Keratinocyte (primary cell): ENCODE measurements around the gene IGF1R. TPM values are rescaled to one million over a fixed set of nuclear protein-coding genes. Genes with fewer than 3 reads are reported as not detected.

Experiments used
- DNase-seq: peaks from one replicate; pipeline ENCODE4 v3.0.0-alpha.2; 2011; ENCODE audit warnings: low read depth, missing footprints, low spot score
- FAIRE-seq: peaks from 2 replicates; lab custom pipeline; 2011; peaks lifted over from hg19 to GRCh38; lab: Jason Lieb, UNC
- H2AFZ ChIP-seq: 2 replicates; pipeline ENCODE4 v1.6.0; 2012; ENCODE audit warnings: low read length, control low read depth, inconsistent platforms; ENCODE audit not compliant: control insufficient read depth
- H3K27ac ChIP-seq: 2 replicates; pipeline ENCODE4 v1.5.1; 2011; ENCODE audit warnings: low read length; ENCODE audit not compliant: control insufficient read depth, insufficient read depth
- H3K27me3 ChIP-seq: 3 replicates; pipeline ENCODE4 v1.6.0; 2011; ENCODE audit warnings: low read length; ENCODE audit not compliant: control insufficient read depth, insufficient read depth; ENCODE audit errors: extremely low read depth
- H3K36me3 ChIP-seq, 2 experiments: 2 replicates in 1 of 2; 3 replicates in 1 of 2; pipeline ENCODE4 v1.5.1; 2011; ENCODE audit warnings: low read length in 2 of 2, mild to moderate bottlenecking in 1 of 2; ENCODE audit not compliant: control insufficient read depth in 2 of 2, insufficient read depth in 2 of 2; ENCODE audit errors: extremely low read depth in 1 of 2
- H3K4me1 ChIP-seq: 3 replicates; pipeline ENCODE4 v1.5.1; 2011; ENCODE audit warnings: low read length; ENCODE audit not compliant: control insufficient read depth, insufficient read depth; ENCODE audit errors: extremely low read depth
- H3K4me2 ChIP-seq: 3 replicates; pipeline ENCODE4 v1.6.0; 2011; ENCODE audit warnings: low read depth, low read length; ENCODE audit not compliant: control insufficient read depth, insufficient read depth; ENCODE audit errors: extremely low read depth
- H3K4me3 ChIP-seq, 3 experiments: fragments of 200-600 bp in 1 of 3; sonication (generic) in 1 of 3; 2 replicates in 2 of 3; 3 replicates in 1 of 3; pipeline ENCODE4 v1.5.1; 2011 to 2016; ENCODE audit warnings: low read length in 3 of 3, mild to moderate bottlenecking in 3 of 3, control low read depth in 2 of 3, inconsistent platforms in 1 of 3, low read depth in 1 of 3, mixed read lengths in 1 of 3, mixed run types in 1 of 3, moderate library complexity in 1 of 3; ENCODE audit not compliant: control insufficient read depth in 2 of 3, insufficient read depth in 2 of 3; ENCODE audit errors: extremely low read depth in 1 of 3
- H3K79me2 ChIP-seq: 2 replicates; pipeline ENCODE4 v1.6.0; 2012; ENCODE audit warnings: low read length; ENCODE audit not compliant: control insufficient read depth, insufficient read depth
- H3K9ac ChIP-seq: 3 replicates; pipeline ENCODE4 v1.6.0; 2011; ENCODE audit warnings: low read length; ENCODE audit not compliant: control insufficient read depth, insufficient read depth; ENCODE audit errors: extremely low read depth
- H3K9me1 ChIP-seq: 3 replicates; pipeline ENCODE4 v1.6.0; 2011; ENCODE audit warnings: low read length; ENCODE audit not compliant: control insufficient read depth, insufficient read depth; ENCODE audit errors: extremely low read depth
- H3K9me3 ChIP-seq: 2 replicates; pipeline ENCODE4 v1.5.1; 2012; ENCODE audit warnings: low read depth, low read length; ENCODE audit not compliant: control insufficient read depth
- H4K20me1 ChIP-seq: 3 replicates; pipeline ENCODE4 v1.6.0; 2011; ENCODE audit warnings: low read length; ENCODE audit not compliant: control insufficient read depth, insufficient read depth; ENCODE audit errors: extremely low read depth
- CTCF ChIP-seq, 3 experiments: IDR thresholded peaks in 1 of 3; conservative IDR thresholded peaks in 1 of 3; optimal IDR thresholded peaks in 1 of 3; 2 replicates in 2 of 3; 3 replicates in 1 of 3; pipeline versions ENCODE3 to v1.5.1; 2011; ENCODE audit warnings: low read length in 3 of 3, mild to moderate bottlenecking in 3 of 3, moderate library complexity in 2 of 3, control low read depth in 1 of 3, inconsistent platforms in 1 of 3; ENCODE audit not compliant: insufficient read depth in 2 of 3; ENCODE audit errors: extremely low read depth in 1 of 3
- EZH2 ChIP-seq: IDR thresholded peaks from one replicate; pipeline ENCODE4 v1.6.1; 2012; ENCODE audit warnings: inconsistent platforms, mild to moderate bottlenecking, low read length, moderate library complexity
- dilution Hi-C: fragments of 300-500 bp; cut with MboI; formaldehyde crosslinking; loops from one replicate; pipeline ENCODE4 v1.7.0; 2020; ENCODE audit warnings: low sequenced_read_pairs; ENCODE audit not compliant: extremely low pct_ligation_motif_present
- polyA plus RNA-seq, 5 experiments: library from polyadenylated mRNA; depleted of rRNA in 3 of 5; stranded (reverse) in 3 of 5; stranded (forward) in 1 of 5; unstranded in 1 of 5; fragments of >200 nt; gene quantifications; 1 replicate in 1 of 5; 2 replicates in 3 of 5; 3 replicates in 1 of 5; pipeline versions ENCODE4 v1.2.1 to v1.2.3, GENCODE V29; 2011 to 2012; ENCODE audit warnings: missing spikeins in 2 of 5, low read depth in 1 of 5, low replicate concordance in 1 of 5

IGF1R gene
- polyA plus RNA-seq, 1 donor (not counting 4 experiments of a cell fraction or from before 2014, with no cell fraction given), result 14.5 TPM

DNA sequence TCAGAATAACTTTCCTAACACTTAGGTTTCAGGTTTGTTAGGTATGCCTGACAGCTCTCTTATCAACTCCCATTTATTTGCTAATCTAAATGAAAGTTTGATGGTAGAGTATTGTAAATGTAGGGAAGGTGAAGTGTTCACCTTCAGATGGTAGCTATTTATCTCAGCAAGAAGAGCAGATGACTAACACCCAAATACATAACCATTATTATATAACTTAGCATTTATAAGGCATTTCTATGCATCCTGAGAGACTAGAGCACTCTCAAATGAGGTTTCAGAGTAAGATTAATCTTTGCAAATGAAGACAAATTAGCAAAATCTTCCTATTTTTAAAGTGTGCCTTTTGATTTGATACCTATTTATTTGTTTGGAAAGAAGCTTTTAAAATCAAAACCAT, 143.8 kb downstream of the IGF1R start:
- no peak for FAIRE-seq

DNA sequence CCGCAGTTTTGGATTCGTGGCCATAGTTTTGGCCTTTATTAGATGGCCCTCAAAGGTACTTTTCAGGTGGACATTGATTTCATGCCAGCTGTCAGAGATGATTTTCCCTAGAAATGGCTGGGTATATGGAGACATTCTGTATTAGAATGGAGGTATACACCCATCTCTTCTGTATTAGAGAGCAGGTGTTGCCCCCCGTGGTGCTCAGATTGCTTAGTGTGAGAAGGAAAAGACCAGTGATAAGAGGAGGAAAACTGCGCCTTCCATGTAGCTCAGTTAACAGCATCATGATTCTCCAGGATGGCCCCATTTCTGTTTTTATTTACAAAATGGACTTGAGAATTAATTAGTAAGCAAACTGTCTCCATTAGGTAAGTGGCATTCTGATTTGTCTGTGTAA, 145.9 kb downstream of the IGF1R start:
- Histone ChIP-seq H3K9ac (no peak overlapping the region), H4K20me1 (peaks cover 9% of the 10 kb centered on the region), H3K9me3 (no peaks in the 10 kb centered on the region), H3K4me3 (no peak overlapping the region), H3K9me1 (peaks cover 5% of the 10 kb centered on the region), H3K27me3 (no peaks in the 10 kb centered on the region), H2AFZ (no peak overlapping the region), H3K36me3 (no peaks in the 10 kb centered on the region), H3K27ac (no peak overlapping the region), H3K4me1 (peaks cover 12% of the 10 kb centered on the region), H3K79me2 (peaks cover 94% of the 10 kb centered on the region), H3K4me2 (no peak overlapping the region)
- FAIRE-seq (no peak), DNase-seq (no peak)
- TF ChIP-seq EZH2, result no peak
- TF ChIP-seq CTCF (optimal IDR thresholded peaks at IDR 0.05 in 1 of 3, IDR thresholded peaks at IDR 0.05 in 1 of 3, conservative IDR thresholded peaks at IDR 0.05 in 1 of 3; ENCODE audit: extremely low read depth in 1 of 3, insufficient read depth in 2 of 3, low read length in 3 of 3), result no peak
- dilution Hi-C loops, result no loop called here

More for the DNA sequence above, 143.8 kb downstream of the IGF1R start:
- no peaks in the 10 kb centered on the region for H3K27me3 ChIP-seq
- no peak overlapping the region for H2AFZ ChIP-seq
- no peak overlapping the region for H3K9ac ChIP-seq
- no peak overlapping the region for H3K27ac ChIP-seq
- H3K9me3 ChIP-seq, result no peaks in the 10 kb centered on the region
- TF ChIP-seq CTCF (optimal IDR thresholded peaks at IDR 0.05 in 1 of 3, IDR thresholded peaks at IDR 0.05 in 1 of 3, conservative IDR thresholded peaks at IDR 0.05 in 1 of 3; ENCODE audit: extremely low read depth in 1 of 3, insufficient read depth in 2 of 3, low read length in 3 of 3) (no peak), EZH2 (no peak)
- H3K4me3 ChIP-seq, result no peak overlapping the region
- peaks cover 94% of the 10 kb centered on the region for H3K79me2 ChIP-seq
- H3K4me2 ChIP-seq, result no peak overlapping the region
- H3K9me1 ChIP-seq, result peaks cover 4% of the 10 kb centered on the region
- dilution Hi-C loops, result no loop called here
- no peak for DNase-seq
- no peaks in the 10 kb centered on the region for H3K36me3 ChIP-seq
- peaks cover 8% of the 10 kb centered on the region for H4K20me1 ChIP-seq
- peaks cover 11% of the 10 kb centered on the region for H3K4me1 ChIP-seq
